Psoas muscle (tissue), 8 donors: ENCODE measurements around the gene ADAMTS12. TPM values are rescaled to one million over a fixed set of nuclear protein-coding genes. Genes with fewer than 3 reads are reported as not detected.

Experiments used
- ATAC-seq, 4 donors: fragments of 200-7000 bp; cut with Tn5 transposase; one replicate each; pipeline ENCODE4 v1.9.1; 2020; ENCODE audit warnings: moderate library complexity in 3 of 4, mild to moderate bottlenecking in 2 of 4
- DNase-seq, 2 donors: peaks; one replicate each; pipeline ENCODE4 v3.0.0-alpha.2; 2020
- H3K27ac ChIP-seq: fragments of 200-600 bp; one replicate; pipeline ENCODE4 v1.8.0; 2022
- H3K27me3 ChIP-seq, 3 donors: fragments of 200-600 bp in 1 of 3; one replicate each; pipeline versions ENCODE4 v1.6.1 to v1.8.0; 2013 to 2022; ENCODE audit warnings: low read length in 2 of 3, mild to moderate bottlenecking in 2 of 3, moderate library complexity in 1 of 3; ENCODE audit not compliant: insufficient read depth in 3 of 3
- H3K36me3 ChIP-seq, 2 donors: fragments of 200-600 bp in 1 of 2; one replicate each; pipeline versions ENCODE4 v1.6.1 to v1.8.0; 2013 to 2022; ENCODE audit warnings: low read depth in 1 of 2, mild to moderate bottlenecking in 1 of 2, moderate library complexity in 1 of 2; ENCODE audit not compliant: insufficient read depth in 1 of 2
- H3K4me1 ChIP-seq: fragments of 200-600 bp; one replicate; pipeline ENCODE4 v1.8.0; 2022
- H3K4me3 ChIP-seq: fragments of 200-600 bp; one replicate; pipeline ENCODE4 v1.8.0; 2022; ENCODE audit warnings: mild to moderate bottlenecking
- H3K9me3 ChIP-seq: fragments of 200-600 bp; one replicate; pipeline ENCODE4 v1.8.0; 2022
- CTCF ChIP-seq: fragments of 200-600 bp; IDR thresholded peaks from one replicate; pipeline ENCODE4 v1.8.0; 2022; ENCODE audit warnings: antibody characterized with exemption
- WGBS, 3 donors: extraction: QIAGEN DNeasy Blood & Tissue Kit; methylation state at CpG; one replicate each; pipeline versions ENCODE4 v1.1.6 to v1.1.7; 2013; 5-methylcytosine and 5-hydroxymethylcytosine counted together
- intact Hi-C, 2 donors: fragments of 100-400 bp; cut with DNase I; formaldehyde crosslinking; loops; one replicate each; pipeline versions ENCODE4 v1.11.0 to v1.14.2; 2022
- polyA plus RNA-seq, 3 donors: library from polyadenylated mRNA; stranded (reverse); fragments of 200-250 nt; gene quantifications; one replicate each; pipeline ENCODE4 v1.2.3, GENCODE V29; 2013
- total RNA-seq, 4 donors: library from RNA; stranded (reverse); fragmentation: NEBNext Ultra II Directional in 2 of 4; extraction: Animal tissue kit (Norgen Biotek cat#: 25700) in 2 of 4; gene quantifications; one replicate each; pipeline versions ENCODE4 v1.2.1 to v1.2.4, GENCODE V29; 2021 to 2023
- donor health status: healthy with polysubstance abuse.
- donor health status: DM: no; HTN: no; CAD: no; lungs with moderate emphysema.
- donor health status: Bipolar disorder and iron deficiency.
- donor health status: healthy.
- donor health status: DM: yes; HTN: yes; CAD: no.
- donor health status: DM: no; HTN: no; CAD: no.
- donor health status: DM: no; HTN: no; CAD: no.
- donor health status: DM: yes; HTN: yes; CAD: no.

ADAMTS12 gene
- total and polyA plus RNA-seq, 7 donors: 0.19 to 1.2 (median 0.88) TPM

GRCh38 chr5:33840927-33841547 is 50.8 kb downstream of the ADAMTS12 start:
- no peak for DNase-seq
- intact Hi-C loops: no loop called here
- H3K4me3 ChIP-seq: no peak overlapping the region
- no peaks in the 10 kb centered on the region for H3K9me3 ChIP-seq
- ATAC-seq: no peak
- no peaks in the 10 kb centered on the region for H3K4me1 ChIP-seq
- H3K27ac ChIP-seq: no peak overlapping the region
- no peaks in the 10 kb centered on the region for H3K36me3 ChIP-seq
- no peak for TF ChIP-seq CTCF
- no peaks in the 10 kb centered on the region for H3K27me3 ChIP-seq

GRCh38 chr5:33837301-33837700 is 54.5 kb downstream of the ADAMTS12 start:
- WGBS, 3 donors: 87 to 90% (median 88%) methylated on average over 4 of the region's 4 CpGs
- Histone ChIP-seq H3K27me3 (no peaks in the 10 kb centered on the region), H3K36me3 (no peaks in the 10 kb centered on the region), H3K27ac (no peak overlapping the region), H3K4me1 (no peaks in the 10 kb centered on the region), H3K9me3 (no peaks in the 10 kb centered on the region), H3K4me3 (no peak overlapping the region)
- intact Hi-C loops: no loop called here
- no peak for ATAC-seq
- no peak for TF ChIP-seq CTCF
- DNase-seq: no peak

- Histone ChIP-seq H3K36me3 (no peaks in the 10 kb centered on the region), H3K27ac (no peak overlapping the region), H3K4me1 (no peaks in the 10 kb centered on the region), H3K9me3 (no peaks in the 10 kb centered on the region), H3K27me3 (peaks cover 0 to 4% (median 0%) of the 10 kb centered on the region in 3 donors), H3K4me3 (no peak overlapping the region)
- 63 to 75% (median 69%) methylated on average over 2 of the region's 2 CpGs for WGBS, 3 donors
- no peak for TF ChIP-seq CTCF
- intact Hi-C loops: no loop called here
- no peak for DNase-seq
- no peak for ATAC-seq
Measured at GRCh38 chr5:33834334-33834733, 57.5 kb downstream of the ADAMTS12 start.

GRCh38 chr5:33833237-33833575 is 58.6 kb downstream of the ADAMTS12 start:
- intact Hi-C loops: no loop called here
- no peak for DNase-seq
- Histone ChIP-seq H3K36me3 (no peaks in the 10 kb centered on the region), H3K27me3 (peaks cover 0 to 4% (median 0%) of the 10 kb centered on the region in 3 donors), H3K4me1 (no peaks in the 10 kb centered on the region), H3K4me3 (no peak overlapping the region), H3K27ac (no peak overlapping the region), H3K9me3 (no peaks in the 10 kb centered on the region)
- TF ChIP-seq CTCF: no peak
- 23 to 28% (median 28%) methylated on average over 1 of the region's 1 CpG for WGBS, 3 donors
- no peak for ATAC-seq
